Measurements from ENCODE around the gene LRRC8B.

DNA sequence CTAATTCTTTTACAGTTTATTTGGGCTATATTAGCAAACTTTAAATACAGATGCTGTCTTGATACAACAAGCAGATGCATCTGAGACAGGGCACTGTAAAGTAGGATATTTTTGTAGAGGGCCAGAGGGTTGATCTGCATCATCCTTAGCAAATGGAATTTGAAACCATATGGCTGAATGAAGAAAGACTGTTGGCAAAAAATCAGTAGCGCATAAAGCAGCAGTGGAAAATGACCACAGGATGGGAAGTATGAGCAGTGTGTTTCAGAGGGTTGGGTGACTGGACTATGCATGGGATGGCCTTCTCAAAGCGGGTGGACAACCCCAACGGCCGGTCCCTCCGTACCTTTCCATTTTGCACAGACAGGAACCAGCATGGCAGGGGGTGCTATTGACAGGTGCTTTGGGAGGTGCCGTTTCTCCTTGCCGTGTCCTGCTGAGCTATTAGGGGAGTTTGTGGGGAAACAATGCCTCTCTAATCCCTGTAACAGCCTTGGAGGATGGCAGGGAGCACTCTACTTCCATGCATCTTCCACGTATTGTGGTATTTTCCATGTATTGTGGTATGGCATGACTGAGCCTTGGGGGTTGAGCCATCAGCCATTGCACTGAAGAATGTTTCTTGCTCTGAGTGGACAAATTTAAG, 5.9 kb downstream of the LRRC8B start:
- TF ChIP-seq, protein P1, sequence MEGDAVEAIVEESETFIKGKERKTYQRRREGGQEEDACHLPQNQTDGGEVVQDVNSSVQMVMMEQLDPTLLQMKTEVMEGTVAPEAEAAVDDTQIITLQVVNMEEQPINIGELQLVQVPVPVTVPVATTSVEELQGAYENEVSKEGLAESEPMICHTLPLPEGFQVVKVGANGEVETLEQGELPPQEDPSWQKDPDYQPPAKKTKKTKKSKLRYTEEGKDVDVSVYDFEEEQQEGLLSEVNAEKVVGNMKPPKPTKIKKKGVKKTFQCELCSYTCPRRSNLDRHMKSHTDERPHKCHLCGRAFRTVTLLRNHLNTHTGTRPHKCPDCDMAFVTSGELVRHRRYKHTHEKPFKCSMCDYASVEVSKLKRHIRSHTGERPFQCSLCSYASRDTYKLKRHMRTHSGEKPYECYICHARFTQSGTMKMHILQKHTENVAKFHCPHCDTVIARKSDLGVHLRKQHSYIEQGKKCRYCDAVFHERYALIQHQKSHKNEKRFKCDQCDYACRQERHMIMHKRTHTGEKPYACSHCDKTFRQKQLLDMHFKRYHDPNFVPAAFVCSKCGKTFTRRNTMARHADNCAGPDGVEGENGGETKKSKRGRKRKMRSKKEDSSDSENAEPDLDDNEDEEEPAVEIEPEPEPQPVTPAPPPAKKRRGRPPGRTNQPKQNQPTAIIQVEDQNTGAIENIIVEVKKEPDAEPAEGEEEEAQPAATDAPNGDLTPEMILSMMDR (IDR thresholded peaks at IDR 0.05 in 4 of 5, conservative IDR thresholded peaks at IDR 0.05 in 1 of 5) = no peak
- no peak for TF ChIP-seq POLR2A (IDR thresholded peaks at IDR 0.05)

All from gastrocnemius medialis (tissue), 4 donors.